BE2C (cell line): Measurements from ENCODE around the gene SWSAP1.

Experiments used
- DNase-seq: peaks from one replicate; pipeline ENCODE4 v3.0.0-alpha.2; 2020
- H3K27me3 ChIP-seq: fragments of 250-450 bp; sonication (Bioruptor Pico); 2 replicates; pipeline ENCODE4 v1.5.1; 2020; ENCODE audit warnings: mild to moderate bottlenecking
- H3K36me3 ChIP-seq: fragments of 250-450 bp; sonication (Bioruptor Pico); 2 replicates; pipeline ENCODE4 v1.5.1; 2020; ENCODE audit warnings: mild to moderate bottlenecking
- H3K4me1 ChIP-seq: fragments of 250-450 bp; sonication (Bioruptor Pico); 2 replicates; pipeline ENCODE4 v1.5.1; 2020
- H3K4me3 ChIP-seq: 2 replicates; pipeline ENCODE4 v1.5.1; 2011; ENCODE audit warnings: low read depth, low read length
- H3K9me3 ChIP-seq: fragments of 250-450 bp; sonication (Bioruptor Pico); 2 replicates; pipeline ENCODE4 v1.5.1; 2020
- CTCF ChIP-seq: IDR thresholded peaks from 2 replicates; pipeline ENCODE4 v1.5.1; 2012; ENCODE audit warnings: mild to moderate bottlenecking, low read depth, low read length

The SWSAP1 gene

GRCh38 chr19:11422163-11423065 lies 47.9 kb downstream of the SWSAP1 start:
- no peak for DNase-seq
- Histone ChIP-seq H3K27me3 (peaks cover 51% of the 10 kb centered on the region), H3K4me1 (no peaks in the 10 kb centered on the region), H3K36me3 (no peaks in the 10 kb centered on the region), H3K4me3 (no peak overlapping the region), H3K9me3 (no peaks in the 10 kb centered on the region)
- TF ChIP-seq CTCF, result no peak

- no peak for DNase-seq
- Histone ChIP-seq H3K4me3 (no peak overlapping the region), H3K9me3 (no peaks in the 10 kb centered on the region)
Observed at GRCh38 chr19:11423164-11423790, 48.8 kb downstream of the SWSAP1 start.

GRCh38 chr19:11423791-11424181 lies 49.3 kb downstream of the SWSAP1 start:
- no peak for TF ChIP-seq CTCF
- Histone ChIP-seq H3K4me3 (no peak overlapping the region), H3K4me1 (no peaks in the 10 kb centered on the region), H3K9me3 (no peaks in the 10 kb centered on the region), H3K27me3 (peaks cover 39% of the 10 kb centered on the region), H3K36me3 (no peaks in the 10 kb centered on the region)
- DNase-seq, result no peak

More at GRCh38 chr19:11423164-11423790, 48.8 kb downstream of the SWSAP1 start:
- Histone ChIP-seq H3K36me3 (no peaks in the 10 kb centered on the region), H3K27me3 (peaks cover 44% of the 10 kb centered on the region), H3K4me1 (no peaks in the 10 kb centered on the region)
- no peak for TF ChIP-seq CTCF
